KMS-11 (cell line): ENCODE measurements around the gene LGALS3.
A peak's percentile ranks its signal among the peaks of the same experiment; 100 is the strongest.

Experiments
- H2AFZ ChIP-seq: fragments of 200-600 bp; sonication (generic); 2 replicates; pipeline ENCODE4 v1.6.1; 2016; ENCODE audit warnings: antibody characterized with exemption, mixed run types, low read depth
- H3K27ac ChIP-seq: fragments of 200-600 bp; sonication (generic); 2 replicates; pipeline ENCODE4 v1.6.1; 2016; ENCODE audit warnings: mild to moderate bottlenecking, mixed run types
- H3K27me3 ChIP-seq: fragments of 200-600 bp; sonication (generic); 2 replicates; pipeline ENCODE4 v1.6.1; 2017; ENCODE audit warnings: mild to moderate bottlenecking, low read depth, mixed run types, moderate library complexity; ENCODE audit not compliant: insufficient read depth
- H3K36me3 ChIP-seq: fragments of 200-600 bp; sonication (generic); 2 replicates; pipeline ENCODE4 v1.6.1; 2017; ENCODE audit warnings: mild to moderate bottlenecking, mixed run types; ENCODE audit not compliant: insufficient read depth
- H3K4me1 ChIP-seq: fragments of 200-600 bp; sonication (generic); 2 replicates; pipeline ENCODE4 v1.6.1; 2016; ENCODE audit warnings: mild to moderate bottlenecking, low read depth, mixed run types; ENCODE audit not compliant: poor library complexity, severe bottlenecking
- H3K4me2 ChIP-seq: fragments of 200-600 bp; sonication (generic); 2 replicates; pipeline ENCODE4 v1.7.0; 2016; ENCODE audit warnings: mild to moderate bottlenecking, mixed run types
- H3K4me3 ChIP-seq: fragments of 200-600 bp; sonication (generic); IDR thresholded peaks from 2 replicates; pipeline ENCODE4 v1.6.1; 2017; ENCODE audit warnings: low read depth, low read length, mixed read lengths; ENCODE audit not compliant: insufficient read depth
- H3K79me2 ChIP-seq: fragments of 200-600 bp; sonication (generic); 2 replicates; pipeline ENCODE4 v1.6.1; 2016; ENCODE audit warnings: low read depth, mixed run types; ENCODE audit not compliant: insufficient read depth
- H3K9ac ChIP-seq: fragments of 200-600 bp; sonication (generic); 2 replicates; pipeline ENCODE4 v1.6.1; 2016; ENCODE audit warnings: mild to moderate bottlenecking, mixed run types
- H4K20me1 ChIP-seq: fragments of 200-600 bp; sonication (generic); 2 replicates; pipeline ENCODE4 v1.6.1; 2016; ENCODE audit warnings: mild to moderate bottlenecking, mixed run types; ENCODE audit not compliant: insufficient read depth
- CTCF ChIP-seq: fragments of 200-600 bp; sonication (generic); conservative IDR thresholded peaks from 2 replicates; pipeline ENCODE4 v1.6.1; 2017; ENCODE audit warnings: low read depth, mild to moderate bottlenecking, antibody characterized with exemption, low read length, moderate library complexity, mixed read lengths

Gene LGALS3

DNA sequence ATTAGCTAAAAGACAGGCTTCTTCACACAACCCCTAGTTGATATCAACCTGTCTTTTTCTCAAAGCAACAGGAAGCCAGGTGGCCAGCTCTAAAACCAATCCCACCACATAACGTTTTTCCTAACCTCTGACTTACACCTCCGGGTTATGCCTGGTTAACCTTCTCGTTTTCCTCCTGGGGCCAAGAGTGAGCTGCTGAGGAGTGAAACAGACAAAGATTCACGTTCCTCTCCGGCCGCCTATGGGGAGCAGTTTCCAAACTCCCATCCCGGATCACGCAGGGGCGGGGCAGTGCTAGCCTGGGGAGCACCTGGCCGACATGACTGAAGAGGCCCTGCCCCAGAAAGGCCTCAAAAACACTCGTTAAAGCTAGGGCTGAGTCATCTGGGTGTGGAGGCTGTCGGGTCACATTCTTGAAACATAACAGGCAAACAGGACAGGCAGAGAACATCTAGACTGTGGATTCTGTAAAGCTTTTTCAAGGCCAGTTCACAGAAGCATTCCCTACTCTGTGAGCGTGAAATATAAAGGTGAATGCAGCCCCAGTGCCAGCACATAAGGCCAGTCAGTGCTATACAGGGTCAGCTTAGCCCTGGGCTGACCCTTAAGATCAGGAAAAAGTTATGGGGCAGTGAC is 25.9 kb upstream of the LGALS3 start:
- no peaks in the 10 kb centered on the region for H3K79me2 ChIP-seq
- H4K20me1 ChIP-seq = no peaks in the 10 kb centered on the region
- TF ChIP-seq CTCF = no peak
- H3K27me3 ChIP-seq = no peaks in the 10 kb centered on the region
- H3K9ac ChIP-seq = peak overlapping the region; percentile 63
- H3K4me3 ChIP-seq = no peak overlapping the region
- H3K27ac ChIP-seq = peak overlapping the region; percentile 98
- peak overlapping the region; percentile 90 for H3K4me2 ChIP-seq
- H3K4me1 ChIP-seq = peaks cover 65% of the 10 kb centered on the region
- H3K36me3 ChIP-seq = no peaks in the 10 kb centered on the region
- H2AFZ ChIP-seq = peak overlapping the region; percentile 58

GRCh38 chr14:55103971-55104954 is 24.8 kb upstream of the LGALS3 start:
- H3K27ac ChIP-seq = peak overlapping the region; percentile 98
- H3K79me2 ChIP-seq = no peaks in the 10 kb centered on the region
- peak overlapping the region; percentile 63; the same call in 1 of the 2 replicates for H3K9ac ChIP-seq
- H3K4me3 ChIP-seq = no peak overlapping the region
- H2AFZ ChIP-seq = peak overlapping the region; percentile 58
- no peaks in the 10 kb centered on the region for H3K36me3 ChIP-seq
- H3K4me2 ChIP-seq = peak overlapping the region; percentile 90
- no peaks in the 10 kb centered on the region for H3K27me3 ChIP-seq
- H4K20me1 ChIP-seq = no peaks in the 10 kb centered on the region
- no peak for TF ChIP-seq CTCF
- H3K4me1 ChIP-seq = peaks cover 54% of the 10 kb centered on the region

DNA sequence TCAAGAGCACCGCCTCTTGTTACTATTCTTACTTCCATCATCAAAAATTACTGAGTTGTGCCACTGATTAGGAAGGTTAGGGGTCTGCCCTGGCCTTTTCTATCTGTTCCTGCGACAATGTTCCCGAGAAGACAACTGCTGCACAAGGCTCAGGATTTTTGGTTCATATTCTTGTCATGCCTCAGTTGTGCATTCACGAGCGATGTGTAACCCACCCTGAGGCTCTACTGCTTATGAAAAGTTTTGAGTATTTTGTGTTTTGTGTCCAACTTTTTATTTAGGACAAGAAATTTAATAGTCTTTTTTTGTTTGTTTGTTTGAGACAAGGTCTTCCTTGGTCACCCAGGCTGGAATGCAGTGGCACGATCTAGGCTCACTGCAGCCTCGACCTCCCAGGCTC is 23.1 kb upstream of the LGALS3 start:
- Histone ChIP-seq H2AFZ (no peak overlapping the region), H4K20me1 (no peaks in the 10 kb centered on the region), H3K36me3 (no peaks in the 10 kb centered on the region), H3K9ac (no peak overlapping the region), H3K79me2 (no peaks in the 10 kb centered on the region), H3K4me3 (no peak overlapping the region), H3K4me1 (peaks cover 38% of the 10 kb centered on the region), H3K27ac (no peak overlapping the region), H3K27me3 (no peaks in the 10 kb centered on the region), H3K4me2 (no peak overlapping the region)
- no peak for TF ChIP-seq CTCF

DNA sequence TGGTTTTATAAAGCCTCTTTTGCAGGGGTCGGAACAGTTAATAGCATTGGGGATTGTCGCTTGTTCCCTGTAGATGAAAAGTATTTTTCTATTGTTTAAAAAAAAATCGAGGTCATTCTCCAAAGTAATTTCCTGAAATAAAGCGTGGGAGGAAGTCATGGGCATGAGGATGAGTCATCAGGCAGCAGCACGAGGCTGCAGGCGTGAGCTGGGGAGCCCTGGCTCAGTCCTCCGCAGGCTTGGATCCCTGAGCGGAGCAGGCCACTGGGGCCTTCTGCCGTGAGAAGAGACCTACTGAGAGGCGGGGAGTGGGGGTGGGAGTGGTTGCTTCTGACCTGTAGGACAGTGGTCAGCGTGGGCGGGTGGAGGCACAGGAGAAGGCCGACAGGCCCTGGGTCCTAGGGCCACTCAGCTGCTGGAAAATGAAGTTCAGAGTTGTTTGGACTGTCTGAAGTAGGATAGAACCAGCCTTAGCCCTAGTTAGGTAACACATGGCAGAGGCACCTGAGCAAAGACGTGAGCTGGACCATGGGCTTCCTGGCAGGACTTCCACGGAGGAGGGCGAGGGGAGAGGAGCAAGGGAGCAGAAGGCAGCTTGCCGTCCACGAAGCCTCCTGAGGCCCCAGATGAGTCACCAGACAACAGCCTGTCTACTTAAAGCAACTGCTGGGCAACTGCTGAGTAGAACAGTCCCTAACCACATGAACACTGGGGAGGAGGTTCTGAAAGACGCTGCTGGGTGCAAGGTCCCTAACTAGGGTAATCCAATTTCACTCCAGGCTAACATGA is 21.1 kb upstream of the LGALS3 start:
- no peaks in the 10 kb centered on the region for H3K79me2 ChIP-seq
- no peak overlapping the region for H3K9ac ChIP-seq
- TF ChIP-seq CTCF = no peak
- H3K4me2 ChIP-seq = no peak overlapping the region
- H2AFZ ChIP-seq = no peak overlapping the region
- no peaks in the 10 kb centered on the region for H3K36me3 ChIP-seq
- H3K4me3 ChIP-seq = no peak overlapping the region
- H3K27ac ChIP-seq = no peak overlapping the region
- H3K27me3 ChIP-seq = no peaks in the 10 kb centered on the region
- peaks cover 20% of the 10 kb centered on the region for H3K4me1 ChIP-seq
- no peaks in the 10 kb centered on the region for H4K20me1 ChIP-seq
